Activated CD8-positive, alpha-beta memory T cell treated with anti-CD3 and anti-CD28 coated beads, Interleukin-2, amount 50 U/mL, for 24 hours (primary cell): ENCODE data around the gene SIRT3.

ENCODE experiments used
- DNase-seq: peaks from one replicate; pipeline ENCODE4 v3.0.0-alpha.2; 2020; ENCODE audit errors: extremely low read depth

SIRT3 gene

GRCh38 chr11:235997-236773 is at the start of gene SIRT3:
Gene SIRT3, minus strand, starts transcription at chr11:236342. Its CDS starts 14 bp downstream, at chr11:236328.
- DNase-seq: peak; percentile 54

GRCh38 chr11:285894-286220 is 49.7 kb upstream of the SIRT3 start:
- no peak for DNase-seq

GRCh38 chr11:285021-285893 is 49.1 kb upstream of the SIRT3 start:
- DNase-seq: no peak

- DNase-seq: no peak
These were observed 48.2 kb upstream of the SIRT3 start for GRCh38 chr11:284105-285020.

GRCh38 chr11:283405-284104 is 47.4 kb upstream of the SIRT3 start:
- DNase-seq: no peak

GRCh38 chr11:282630-283360 is 46.7 kb upstream of the SIRT3 start:
- DNase-seq: no peak

- no peak for DNase-seq
These were observed 46.0 kb upstream of the SIRT3 start for GRCh38 chr11:282171-282570.

- DNase-seq: no peak
These were observed 45.5 kb upstream of the SIRT3 start for GRCh38 chr11:281486-282161.

- DNase-seq: no peak
These were observed 44.8 kb upstream of the SIRT3 start for GRCh38 chr11:280706-281485.

GRCh38 chr11:279966-280705 is 44.0 kb upstream of the SIRT3 start:
- DNase-seq: no peak

GRCh38 chr11:279040-279965 is 43.2 kb upstream of the SIRT3 start:
- no peak for DNase-seq

- DNase-seq: no peak
These were observed 42.1 kb upstream of the SIRT3 start, which contains the start of gene NLRP6 for GRCh38 chr11:278001-278951. Gene NLRP6, plus strand, starts transcription at chr11:278407. Its CDS starts 163 bp downstream, at chr11:278570.

- DNase-seq: no peak
These were observed 40.1 kb upstream of the SIRT3 start for GRCh38 chr11:276219-276618.

GRCh38 chr11:272931-273198 is 36.7 kb upstream of the SIRT3 start:
- no peak for DNase-seq

- DNase-seq: no peak
These were observed 36.2 kb upstream of the SIRT3 start for GRCh38 chr11:272195-272930.

- no peak for DNase-seq
These were observed 35.2 kb upstream of the SIRT3 start for GRCh38 chr11:271319-271715.
